ENCODE measurements around the gene PDC. TPM values are rescaled to one million over a fixed set of nuclear protein-coding genes. Genes with fewer than 3 reads are reported as not detected.

The PDC gene
- total and polyA plus RNA-seq, 10 of the 15 experiments (the other 5 are each of a cell fraction or from before 2014, with no cell fraction given), result 0.11 TPM; not detected in 9

- TF ChIP-seq, protein P1, sequence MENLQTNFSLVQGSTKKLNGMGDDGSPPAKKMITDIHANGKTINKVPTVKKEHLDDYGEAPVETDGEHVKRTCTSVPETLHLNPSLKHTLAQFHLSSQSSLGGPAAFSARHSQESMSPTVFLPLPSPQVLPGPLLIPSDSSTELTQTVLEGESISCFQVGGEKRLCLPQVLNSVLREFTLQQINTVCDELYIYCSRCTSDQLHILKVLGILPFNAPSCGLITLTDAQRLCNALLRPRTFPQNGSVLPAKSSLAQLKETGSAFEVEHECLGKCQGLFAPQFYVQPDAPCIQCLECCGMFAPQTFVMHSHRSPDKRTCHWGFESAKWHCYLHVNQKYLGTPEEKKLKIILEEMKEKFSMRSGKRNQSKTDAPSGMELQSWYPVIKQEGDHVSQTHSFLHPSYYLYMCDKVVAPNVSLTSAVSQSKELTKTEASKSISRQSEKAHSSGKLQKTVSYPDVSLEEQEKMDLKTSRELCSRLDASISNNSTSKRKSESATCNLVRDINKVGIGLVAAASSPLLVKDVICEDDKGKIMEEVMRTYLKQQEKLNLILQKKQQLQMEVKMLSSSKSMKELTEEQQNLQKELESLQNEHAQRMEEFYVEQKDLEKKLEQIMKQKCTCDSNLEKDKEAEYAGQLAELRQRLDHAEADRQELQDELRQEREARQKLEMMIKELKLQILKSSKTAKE (IDR thresholded peaks at IDR 0.05; ENCODE audit: low read depth, poor library complexity, severe bottlenecking), result no peak
These were observed 25.1 kb upstream of the PDC start (continued) for GRCh38 chr1:186486061-186486460.

DNA sequence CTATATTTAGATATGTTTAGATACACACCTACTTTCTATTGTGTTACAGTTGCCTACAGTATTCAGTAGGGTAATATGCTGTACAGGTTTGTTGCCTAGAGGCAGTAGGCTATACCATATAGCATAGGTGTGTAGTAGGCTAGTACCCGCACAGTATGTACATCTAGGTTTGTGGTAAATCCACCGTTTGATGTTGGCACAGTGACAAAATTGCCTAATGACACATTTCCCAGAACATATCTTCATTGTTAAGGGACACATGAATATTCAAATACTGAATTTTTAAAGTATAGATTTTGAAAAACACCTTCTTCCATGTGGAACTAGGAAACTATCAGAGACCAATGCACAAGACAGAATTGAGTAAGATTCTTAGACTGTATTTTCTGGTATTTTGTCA, 22.6 kb upstream of the PDC start:
- ATAC-seq, result 0 out of 3 replicates have a peak, but pooled peaks have one; percentile 39
- no peak overlapping the region for H3K9ac ChIP-seq (ENCODE audit: control insufficient read depth, insufficient read depth, low read length)
- H2AFZ ChIP-seq (ENCODE audit: control insufficient read depth, low read depth, low read length), result no peak overlapping the region
- no peaks in the 10 kb centered on the region for H3K9me3 ChIP-seq (replicated peaks; ENCODE audit: control insufficient read depth, insufficient read depth, low read length)
- BruUV-seq (replicated peaks), result no TSS peak
- ChIA-PET RAD21 (ENCODE audit: unreplicated experiment) (interaction anchor here (0.6 to 1.2 kb wide), 3 partner anchors 29 to 319 kb away, joined by 3 to 5 read pairs (median 3); no protein-coding TSS in a partner anchor), CTCF (interaction anchor here (0.6 to 2.9 kb wide), 8 partner anchors 12 to 503 kb away, joined by 3 to 10 read pairs (median 4); no protein-coding TSS in a partner anchor), POLR2A (no interaction called here), SMC1A (ENCODE audit: uncharacterized antibody, unreplicated experiment) (interaction anchor here (1.0 to 2.3 kb wide), 4 partner anchors 28 to 503 kb away, joined by 3 to 12 read pairs (median 5); no protein-coding TSS in a partner anchor)
- H3K4me3 ChIP-seq, result no peak overlapping the region
- no peaks in the 10 kb centered on the region for H3K27me3 ChIP-seq (replicated peaks in 1 of 2; ENCODE audit: control insufficient read depth in 2 of 2, insufficient read depth in 2 of 2, low read length in 1 of 2)
- H3K36me3 ChIP-seq (ENCODE audit: control insufficient read depth in 2 of 2, insufficient read depth in 2 of 2, low read length in 1 of 2), result no peaks in the 10 kb centered on the region
- H4K20me1 ChIP-seq (ENCODE audit: control insufficient read depth, insufficient read depth), result no peaks in the 10 kb centered on the region
- H3K79me2 ChIP-seq (ENCODE audit: control insufficient read depth, insufficient read depth, low read length), result no peaks in the 10 kb centered on the region
- 19% methylated on average over 2 of the region's 2 CpGs for WGBS (ENCODE audit: insufficient coverage, insufficient replicate concordance, low lambda C conversion rate, missing lambda C conversion rate)
- no peak for FAIRE-seq
- no peak for DNase-seq (ENCODE audit: low read depth, low spot score)
- H3K4me2 ChIP-seq (ENCODE audit: control insufficient read depth, insufficient read depth), result no peak overlapping the region
- intact Hi-C loops (cut with micrococcal nuclease; ENCODE audit: unreplicated experiment), result loop anchor here (2.0 to 5.0 kb wide), 2 partner anchors 197 to 434 kb away; partner anchors contain the start of gene PTGS2
- no peak overlapping the region for H3K27ac ChIP-seq (ENCODE audit: control insufficient read depth, insufficient read depth)
- in situ Hi-C loops (cut with MboI), result loop anchor here (5.0 to 10.0 kb wide), 2 partner anchors 321 to 504 kb away; no protein-coding TSS in a partner anchor
- H3K4me1 ChIP-seq (ENCODE audit: control insufficient read depth, insufficient read depth, low read length), result no peaks in the 10 kb centered on the region
- TF ChIP-seq REST (IDR thresholded peaks at IDR 0.05; ENCODE audit: low read depth, low read length), result no peak
- no peak for TF ChIP-seq ASH2L (IDR thresholded peaks at IDR 0.05; ENCODE audit: borderline replicate concordance, low read depth)
- no peak for TF ChIP-seq JUNB (IDR thresholded peaks at IDR 0.05)
- no peak for TF ChIP-seq NRF1 (conservative IDR thresholded peaks at IDR 0.05; ENCODE audit: low read depth, low read length)
- TF ChIP-seq RELB (IDR thresholded peaks at IDR 0.05; ENCODE audit: low read depth), result no peak
- no peak for TF ChIP-seq HCFC1 (IDR thresholded peaks at IDR 0.05; ENCODE audit: low read length)
- TF ChIP-seq NFYB (IDR thresholded peaks at IDR 0.05; ENCODE audit: insufficient read depth, low read depth, low read length), result no peak
- no peak for TF ChIP-seq NR2C1 (IDR thresholded peaks at IDR 0.05)
- no peak for TF ChIP-seq PML (IDR thresholded peaks at IDR 0.05; ENCODE audit: low read length)
- TF ChIP-seq EZH2 (IDR thresholded peaks at IDR 0.05; ENCODE audit: borderline replicate concordance, control insufficient read depth, low read depth, low read length), result no peak
- TF ChIP-seq, protein P1 (IDR thresholded peaks at IDR 0.05; ENCODE audit: low read depth, poor library complexity, severe bottlenecking), result no peak
- no peak for TF ChIP-seq CBX5 (IDR thresholded peaks at IDR 0.05; ENCODE audit: low read depth)
- no peak for TF ChIP-seq POLR2A (IDR thresholded peaks at IDR 0.05; ENCODE audit: low read depth, low read length)
